HAP-1 (cell line): ENCODE results near the gene KCNQ1.

ENCODE experiments used
- DNase-seq, 2 experiments: peaks; one replicate each; pipeline ENCODE4 v3.0.0-alpha.2; 2016 to 2020; ENCODE audit warnings: low spot score in 2 of 2
- H3K27me3 ChIP-seq: fragments of 250-450 bp; sonication (Bioruptor Pico); 2 replicates; pipeline ENCODE4 v1.5.1; 2020; ENCODE audit warnings: low read depth, mild to moderate bottlenecking, moderate library complexity
- H3K36me3 ChIP-seq: fragments of 250-450 bp; sonication (Bioruptor Pico); replicated peaks from 2 replicates; pipeline ENCODE4 v1.5.1; 2020; ENCODE audit warnings: mild to moderate bottlenecking
- H3K4me1 ChIP-seq: fragments of 250-450 bp; sonication (Bioruptor Pico); 2 replicates; pipeline ENCODE4 v1.5.1; 2020; ENCODE audit warnings: mild to moderate bottlenecking
- H3K4me3 ChIP-seq: fragments of 250-450 bp; sonication (Bioruptor Pico); 2 replicates; pipeline ENCODE4 v1.5.1; 2020; ENCODE audit warnings: mild to moderate bottlenecking, moderate library complexity
- H3K9me3 ChIP-seq: fragments of 250-450 bp; sonication (Bioruptor Pico); 2 replicates; pipeline ENCODE4 v1.5.1; 2020; ENCODE audit warnings: mild to moderate bottlenecking, moderate library complexity
- in situ Hi-C: fragments of 300-500 bp; cut with MboI; formaldehyde crosslinking; loops from 3 replicates; pipeline ENCODE4 v1.14.3; 2020; ENCODE audit warnings: low sequenced_read_pairs, inconsistent platforms, mixed read lengths

The KCNQ1 gene

DNA sequence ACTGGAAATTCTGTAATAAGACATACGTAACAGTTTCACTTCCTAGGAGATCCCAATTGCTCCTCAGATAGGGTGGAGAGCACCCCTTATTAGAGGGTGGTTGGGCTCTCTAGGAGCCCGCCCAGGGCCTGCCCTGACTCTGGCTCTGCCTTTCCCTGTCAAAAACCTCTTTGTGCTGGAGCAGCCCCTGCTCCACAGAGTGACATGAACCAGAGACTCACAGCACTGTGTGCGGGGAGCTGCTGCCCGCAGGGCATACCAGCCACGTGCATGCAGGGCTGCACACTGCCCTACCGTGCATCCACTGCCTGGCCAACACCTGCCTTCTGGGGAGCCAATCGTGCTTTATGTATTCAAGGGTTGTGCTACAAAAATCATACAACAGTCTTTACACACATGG, 230.7 kb downstream of the KCNQ1 start:
- in situ Hi-C loops: no loop called here
- Histone ChIP-seq H3K4me3 (no peak overlapping the region), H3K9me3 (no peaks in the 10 kb centered on the region), H3K36me3 (no peaks in the 10 kb centered on the region), H3K27me3 (no peaks in the 10 kb centered on the region), H3K4me1 (no peaks in the 10 kb centered on the region)
- no peak for DNase-seq

DNA sequence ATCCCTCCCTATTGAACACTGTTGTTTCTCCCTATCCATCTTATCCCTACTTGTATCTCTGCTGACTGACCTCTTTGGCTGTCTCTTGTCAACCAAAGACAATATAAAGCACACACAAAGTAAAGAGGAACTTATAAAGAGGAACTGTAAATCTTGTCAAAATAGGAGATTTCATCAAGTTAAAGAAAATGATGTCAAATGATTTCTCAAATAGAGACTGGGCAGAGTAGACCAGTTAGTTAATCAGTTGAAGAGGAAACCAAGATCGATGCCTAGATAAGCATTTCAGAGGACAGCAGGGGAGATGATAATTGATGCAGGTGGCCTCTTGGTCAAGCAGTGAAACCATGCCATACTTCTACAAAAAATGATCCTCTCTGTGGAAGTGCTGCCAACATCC, 232.3 kb downstream of the KCNQ1 start:
- no peaks in the 10 kb centered on the region for H3K9me3 ChIP-seq
- no peak for DNase-seq
- H3K4me1 ChIP-seq: no peaks in the 10 kb centered on the region
- no peaks in the 10 kb centered on the region for H3K36me3 ChIP-seq
- in situ Hi-C loops: no loop called here
- H3K4me3 ChIP-seq: no peak overlapping the region
- no peaks in the 10 kb centered on the region for H3K27me3 ChIP-seq

DNA sequence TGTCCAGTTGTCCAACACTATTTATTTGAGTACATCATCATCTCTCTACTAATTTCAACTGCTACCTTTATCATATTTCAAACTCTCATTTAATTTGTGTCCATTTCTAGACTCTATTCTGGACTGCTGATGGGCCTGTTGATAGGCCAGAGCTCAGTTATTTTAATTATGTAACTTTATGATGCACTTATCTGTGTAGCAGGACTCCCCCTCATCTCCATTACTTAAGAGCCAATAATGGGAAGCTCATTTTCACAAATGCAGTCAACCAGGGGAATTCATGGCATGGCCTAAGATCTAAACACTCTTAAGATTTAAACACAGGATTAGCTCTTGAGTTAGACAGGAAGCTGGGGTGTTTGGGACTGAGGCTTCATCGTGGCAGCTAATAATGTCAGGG, 233.6 kb downstream of the KCNQ1 start:
- Histone ChIP-seq H3K9me3 (no peaks in the 10 kb centered on the region), H3K4me1 (no peaks in the 10 kb centered on the region), H3K36me3 (no peaks in the 10 kb centered on the region), H3K4me3 (no peak overlapping the region), H3K27me3 (no peaks in the 10 kb centered on the region)
- in situ Hi-C loops: no loop called here
- DNase-seq: no peak

DNA sequence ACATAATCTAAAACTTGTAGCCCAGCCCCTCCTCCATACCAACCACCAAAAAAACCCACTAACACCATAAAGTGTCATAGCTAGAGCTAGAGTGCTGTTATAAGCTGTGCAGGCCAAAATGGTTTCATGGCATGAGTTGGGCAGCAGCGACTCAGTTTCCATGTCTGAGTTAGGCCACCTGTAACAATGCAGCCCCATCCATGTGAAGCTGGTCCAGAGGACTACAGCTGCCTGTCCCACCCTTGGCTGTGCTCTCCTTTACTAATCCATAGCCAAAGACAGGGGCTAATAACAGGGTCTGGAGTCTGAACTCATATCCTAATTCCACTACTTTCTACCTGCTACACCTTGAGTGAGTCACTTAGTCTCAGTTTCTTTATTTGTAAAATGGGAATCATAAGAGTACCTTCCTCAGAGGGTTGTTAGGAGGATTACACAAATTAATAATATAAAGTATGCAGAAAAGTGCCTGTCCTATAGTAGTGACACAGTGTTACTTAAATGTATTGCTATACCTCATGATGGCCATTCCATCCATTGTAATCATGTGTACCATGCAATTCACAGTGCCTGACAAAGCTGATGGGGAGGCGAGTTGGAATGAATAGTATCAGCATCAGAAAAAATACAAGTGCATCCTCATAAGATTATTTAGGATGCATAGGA, 234.3 kb downstream of the KCNQ1 start:
- Histone ChIP-seq H3K36me3 (no peaks in the 10 kb centered on the region), H3K4me1 (no peaks in the 10 kb centered on the region), H3K9me3 (no peaks in the 10 kb centered on the region), H3K4me3 (no peak overlapping the region), H3K27me3 (no peaks in the 10 kb centered on the region)
- in situ Hi-C loops: no loop called here
- no peak for DNase-seq

DNA sequence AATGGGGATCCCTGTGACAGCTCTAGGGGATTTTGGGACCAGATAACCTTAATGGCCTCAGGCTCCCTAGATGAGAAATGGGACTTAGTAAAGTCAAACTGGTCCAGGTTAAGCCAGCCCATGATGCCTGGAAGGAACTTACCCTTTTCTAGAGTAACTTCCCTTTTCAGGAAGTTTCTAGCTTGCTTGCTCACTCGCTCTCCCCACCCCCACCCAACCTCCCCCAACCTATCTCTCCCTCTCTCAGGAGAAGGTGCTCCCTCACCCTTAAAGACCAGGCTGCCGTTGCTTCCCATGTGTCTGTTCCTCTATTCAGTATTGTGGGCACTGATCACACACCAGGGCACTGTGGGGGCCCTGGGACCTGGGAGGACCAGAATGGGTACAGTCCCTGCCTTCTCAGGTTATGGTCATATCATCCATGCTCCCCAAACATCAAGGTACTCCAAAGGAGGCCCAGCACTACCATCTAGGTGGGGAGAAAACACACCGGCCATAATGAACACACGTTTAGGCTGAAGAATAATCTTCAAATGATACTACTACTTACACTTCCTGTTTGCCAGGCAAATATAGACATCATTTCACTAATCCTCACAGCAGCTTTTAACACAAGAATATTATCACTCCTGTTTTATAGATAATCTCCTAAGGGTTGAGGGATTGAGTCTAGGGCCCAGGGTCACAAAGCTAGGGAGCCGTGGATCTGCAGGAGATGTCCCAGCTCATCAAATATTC, 236.8 kb downstream of the KCNQ1 start:
- H3K4me1 ChIP-seq: no peaks in the 10 kb centered on the region
- H3K9me3 ChIP-seq: no peaks in the 10 kb centered on the region
- DNase-seq: no peak
- no peaks in the 10 kb centered on the region for H3K27me3 ChIP-seq
- H3K36me3 ChIP-seq: no peaks in the 10 kb centered on the region
- in situ Hi-C loops: no loop called here
- H3K4me3 ChIP-seq: no peak overlapping the region

DNA sequence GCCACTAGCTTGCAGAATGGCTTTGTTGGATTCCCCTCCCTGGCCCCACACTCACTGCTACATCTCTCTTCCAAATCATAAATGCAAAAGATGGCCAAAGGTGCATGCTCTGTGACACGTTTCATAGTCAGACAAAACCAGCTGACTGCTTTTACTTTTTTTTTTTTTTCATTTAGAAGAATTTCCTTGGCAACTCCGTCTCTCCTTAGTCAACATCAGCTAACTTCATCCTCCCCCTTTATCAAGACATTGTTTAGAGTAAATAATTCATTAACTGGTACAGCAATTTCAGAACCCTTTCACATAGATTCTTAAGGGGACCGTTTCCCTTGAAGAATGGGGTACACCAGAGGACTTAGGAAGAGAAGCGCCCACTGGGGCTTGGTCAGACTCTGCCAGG, 239.0 kb downstream of the KCNQ1 start:
- H3K4me3 ChIP-seq: no peak overlapping the region
- no peaks in the 10 kb centered on the region for H3K4me1 ChIP-seq
- no peaks in the 10 kb centered on the region for H3K27me3 ChIP-seq
- in situ Hi-C loops: no loop called here
- DNase-seq: no peak
- no peaks in the 10 kb centered on the region for H3K36me3 ChIP-seq
- H3K9me3 ChIP-seq: no peaks in the 10 kb centered on the region

DNA sequence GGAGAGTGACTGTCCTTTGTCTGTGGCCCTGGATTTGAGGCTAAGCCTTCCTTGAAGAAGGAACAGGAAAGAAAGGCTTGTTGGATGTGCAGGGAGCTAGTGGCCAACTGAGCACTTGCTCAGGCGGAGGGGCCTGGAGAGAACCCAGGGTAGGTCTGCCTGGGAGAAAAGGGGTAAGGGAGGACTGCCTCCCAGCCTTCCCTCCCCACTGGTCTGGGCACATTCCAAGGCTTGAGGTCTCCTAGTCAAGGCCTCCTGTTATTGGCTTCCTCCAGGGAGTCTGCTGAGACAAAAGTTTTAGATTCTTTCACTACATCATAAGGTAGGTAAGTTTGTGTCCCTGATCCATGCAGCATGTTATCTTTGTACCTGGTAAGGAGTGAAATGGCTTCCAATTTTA, 239.8 kb downstream of the KCNQ1 start:
- in situ Hi-C loops: no loop called here
- Histone ChIP-seq H3K36me3 (no peaks in the 10 kb centered on the region), H3K4me3 (no peak overlapping the region), H3K9me3 (no peaks in the 10 kb centered on the region), H3K27me3 (no peaks in the 10 kb centered on the region), H3K4me1 (no peaks in the 10 kb centered on the region)
- DNase-seq: no peak

DNA sequence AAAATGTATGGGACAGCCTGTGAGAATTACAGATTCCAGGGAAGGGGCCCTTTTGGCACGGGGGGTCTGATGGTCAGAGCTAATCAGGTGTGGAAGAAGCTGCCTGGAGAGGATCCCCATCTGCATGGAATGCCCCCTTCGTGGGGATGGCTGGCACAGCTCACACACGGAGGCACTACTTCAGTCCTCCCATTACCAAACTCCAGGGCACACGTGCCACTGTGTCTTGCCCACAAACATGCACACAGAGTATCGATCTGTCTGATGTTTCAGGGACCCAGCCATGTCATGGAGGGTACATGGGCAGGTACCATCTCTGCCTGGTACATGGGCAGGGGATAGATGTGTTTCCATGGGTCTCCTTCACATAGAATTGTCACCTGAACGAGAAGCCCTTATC, 240.2 kb downstream of the KCNQ1 start:
- in situ Hi-C loops: no loop called here

DNA sequence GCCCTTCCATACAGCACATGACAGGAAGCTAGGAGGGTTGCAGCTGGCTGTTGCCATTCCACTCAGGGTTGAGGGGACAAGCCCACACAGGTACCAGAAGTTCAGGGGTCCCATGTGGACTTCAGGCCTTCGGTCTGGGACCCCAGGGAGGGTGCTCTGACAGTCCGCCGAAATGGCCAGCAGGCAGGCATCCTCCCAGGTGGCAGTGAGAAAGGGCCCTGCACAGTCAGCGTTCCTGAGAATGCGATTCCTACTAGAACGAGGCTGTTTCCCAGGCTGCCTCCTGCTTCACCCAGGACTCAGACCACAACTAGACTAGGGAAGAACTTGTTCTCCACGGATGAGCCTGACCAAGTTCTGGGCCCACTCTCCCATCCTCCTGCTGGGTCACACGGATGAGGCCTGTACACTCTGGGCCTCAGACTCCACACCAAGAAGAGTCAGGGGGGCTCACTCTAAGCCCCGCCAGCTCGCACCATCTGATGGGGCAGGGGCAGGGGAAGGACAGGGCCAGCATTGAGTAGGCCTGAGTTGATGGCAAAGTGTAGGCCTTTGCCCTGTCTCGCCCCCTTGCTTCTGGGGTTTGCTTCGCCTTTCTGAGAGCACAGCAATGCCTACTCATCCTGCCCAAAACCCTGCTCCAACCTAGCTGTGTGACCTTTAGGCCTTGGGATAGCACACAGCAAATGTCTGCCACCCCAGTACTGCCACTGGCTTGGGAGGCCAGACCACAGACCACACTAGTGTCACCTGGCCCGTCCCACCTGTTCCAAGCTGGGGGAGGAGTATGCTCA, 241.0 kb downstream of the KCNQ1 start:
- no peaks in the 10 kb centered on the region for H3K27me3 ChIP-seq
- no peaks in the 10 kb centered on the region for H3K4me1 ChIP-seq
- H3K4me3 ChIP-seq: no peak overlapping the region
- DNase-seq: no peak
- in situ Hi-C loops: no loop called here
- no peaks in the 10 kb centered on the region for H3K36me3 ChIP-seq
- H3K9me3 ChIP-seq: no peaks in the 10 kb centered on the region

More for the DNA sequence above, 240.2 kb downstream of the KCNQ1 start:
- no peaks in the 10 kb centered on the region for H3K27me3 ChIP-seq
- H3K36me3 ChIP-seq: no peaks in the 10 kb centered on the region
- no peaks in the 10 kb centered on the region for H3K4me1 ChIP-seq
- no peak for DNase-seq
- H3K9me3 ChIP-seq: no peaks in the 10 kb centered on the region
- no peak overlapping the region for H3K4me3 ChIP-seq

DNA sequence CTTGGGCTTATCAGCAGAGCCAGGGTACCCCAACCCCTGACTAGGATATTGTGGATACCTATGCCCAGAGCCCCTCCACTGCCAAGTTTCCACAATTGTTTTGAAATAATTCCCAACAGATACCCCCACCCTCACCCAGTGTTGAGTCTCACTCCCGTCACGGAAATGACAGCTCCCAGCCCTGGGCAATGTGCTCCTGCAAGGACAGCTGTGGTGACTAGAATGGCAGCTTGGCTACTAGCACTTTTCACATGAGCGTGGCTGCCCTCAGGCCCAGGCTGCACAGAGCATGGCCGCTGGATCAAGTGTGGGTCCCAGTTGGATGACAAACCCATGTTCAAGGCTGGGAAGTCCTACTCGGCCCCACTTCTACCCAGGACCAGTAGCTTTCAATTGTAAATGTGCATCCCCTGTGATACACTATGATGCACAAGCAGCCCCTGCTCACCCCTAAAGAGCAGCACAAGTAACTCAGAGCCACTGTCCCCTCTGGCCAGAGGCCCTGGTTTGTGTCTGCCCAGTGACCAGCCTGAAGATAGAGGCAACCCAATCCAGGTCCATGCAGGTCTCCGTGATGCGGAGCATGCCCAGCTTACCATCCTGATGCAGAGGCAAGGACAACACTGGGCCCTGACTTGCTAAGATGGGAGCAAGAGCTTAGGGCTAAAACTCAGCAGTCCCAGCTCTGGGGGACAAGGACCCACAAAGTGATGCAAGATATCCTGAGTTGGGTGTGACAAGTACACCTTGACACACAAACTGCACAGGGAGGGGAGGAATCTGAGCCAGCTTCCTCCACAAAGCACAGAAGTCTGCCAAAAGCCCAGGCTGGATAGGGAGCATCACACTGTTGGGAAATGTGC, 241.8 kb downstream of the KCNQ1 start:
- no peaks in the 10 kb centered on the region for H3K36me3 ChIP-seq
- no peaks in the 10 kb centered on the region for H3K4me1 ChIP-seq
- DNase-seq: no peak
- no peaks in the 10 kb centered on the region for H3K27me3 ChIP-seq
- in situ Hi-C loops: no loop called here
- H3K4me3 ChIP-seq: no peak overlapping the region
- H3K9me3 ChIP-seq: no peaks in the 10 kb centered on the region

DNA sequence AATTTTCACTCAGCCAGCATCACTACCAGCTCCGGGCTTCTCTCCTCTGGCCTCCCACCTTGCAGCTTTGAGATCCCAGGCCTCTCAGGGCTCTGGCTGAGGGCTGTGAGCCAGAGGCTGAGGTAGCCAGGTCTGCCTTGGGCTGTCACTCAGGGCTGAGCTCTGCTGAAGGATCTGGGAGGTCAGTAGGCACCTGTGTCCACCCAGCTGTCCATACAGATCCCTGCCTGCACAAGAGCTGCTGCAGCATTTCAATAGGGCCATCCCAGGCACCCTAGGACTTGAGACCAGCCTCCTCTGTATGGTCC, 242.4 kb downstream of the KCNQ1 start:
- in situ Hi-C loops: no loop called here
- Histone ChIP-seq H3K9me3 (no peaks in the 10 kb centered on the region), H3K4me3 (no peak overlapping the region), H3K4me1 (no peaks in the 10 kb centered on the region), H3K27me3 (no peaks in the 10 kb centered on the region), H3K36me3 (no peaks in the 10 kb centered on the region)
- DNase-seq: no peak

DNA sequence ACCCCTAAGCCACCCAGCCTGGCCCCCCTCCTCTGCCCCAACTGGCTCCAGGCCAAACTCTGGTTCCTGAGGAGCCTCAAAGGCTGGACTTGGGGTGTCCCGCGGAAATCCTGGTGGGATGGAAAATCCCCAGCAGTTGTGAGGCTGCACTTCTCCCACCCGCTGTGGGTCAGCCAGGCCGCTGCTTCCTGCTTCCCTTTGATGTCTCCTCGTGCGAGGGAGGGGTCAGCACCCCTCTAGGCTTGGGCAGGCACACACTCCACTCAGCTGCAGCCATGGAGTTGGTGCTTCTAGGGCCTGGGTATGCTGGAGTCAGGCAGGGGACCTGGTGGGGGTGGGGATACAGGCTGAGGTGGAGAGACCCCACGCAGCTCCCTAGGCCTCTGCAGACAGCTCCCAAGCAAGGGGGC, 243.0 kb downstream of the KCNQ1 start:
- Histone ChIP-seq H3K4me1 (no peaks in the 10 kb centered on the region), H3K4me3 (no peak overlapping the region), H3K27me3 (no peaks in the 10 kb centered on the region), H3K9me3 (no peaks in the 10 kb centered on the region), H3K36me3 (no peaks in the 10 kb centered on the region)
- in situ Hi-C loops: no loop called here
- no peak for DNase-seq

DNA sequence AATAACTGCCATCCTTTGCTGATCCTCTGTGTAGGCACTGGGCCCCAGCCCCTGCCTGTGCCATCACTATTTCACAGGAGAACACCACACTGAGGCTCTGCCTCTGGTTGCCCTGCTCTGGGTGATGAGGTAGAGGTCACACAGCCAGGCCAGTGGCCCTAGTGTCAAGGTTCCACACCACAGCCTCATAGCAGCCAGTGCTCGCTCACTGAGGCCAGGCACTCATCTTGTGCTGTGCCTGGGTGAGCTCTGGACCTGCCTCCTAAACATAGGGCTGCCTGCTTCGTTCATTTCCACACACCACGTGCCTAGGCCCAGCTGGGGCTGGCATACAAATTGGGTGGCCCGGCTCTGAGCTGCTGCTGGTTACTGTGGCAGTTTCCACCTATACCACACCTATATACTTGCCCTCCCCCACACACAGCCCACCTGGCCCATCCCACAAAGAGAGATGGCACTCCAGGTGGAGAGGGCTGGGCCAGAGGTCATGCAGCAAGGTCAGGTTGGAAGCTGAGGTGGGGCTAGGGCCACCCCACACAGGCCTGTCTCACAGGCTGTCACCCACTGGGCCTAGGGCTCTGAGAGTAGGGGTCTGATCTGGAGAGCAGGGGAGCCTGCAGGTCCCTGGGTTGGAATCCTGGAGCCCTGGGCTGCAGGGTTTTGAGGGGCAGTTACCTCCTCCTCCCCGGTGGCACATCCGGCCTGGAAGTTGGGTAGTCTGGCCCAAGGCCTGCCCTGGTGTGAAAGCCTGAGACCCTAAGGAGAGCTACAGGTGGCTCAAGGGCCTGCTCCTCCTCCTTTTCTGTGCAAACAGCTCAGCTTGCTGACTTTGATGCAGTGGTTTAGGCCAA, 243.8 kb downstream of the KCNQ1 start:
- H3K4me3 ChIP-seq: no peak overlapping the region
- H3K36me3 ChIP-seq: no peaks in the 10 kb centered on the region
- no peaks in the 10 kb centered on the region for H3K4me1 ChIP-seq
- H3K27me3 ChIP-seq: no peaks in the 10 kb centered on the region
- DNase-seq: no peak
- H3K9me3 ChIP-seq: no peaks in the 10 kb centered on the region
- in situ Hi-C loops: no loop called here
